OCI-LY7 (cell line): ENCODE results near the gene TMEM139.

Experiments used
- EZH2phosphoT487 ChIP-seq: fragments of 200-600 bp; sonication (generic); IDR thresholded peaks from 2 replicates; pipeline ENCODE4 v1.6.1; 2018; ENCODE audit warnings: low read depth, borderline replicate concordance, mild to moderate bottlenecking, mixed run types, antibody characterized with exemption, low read length, moderate library complexity, mixed read lengths
- TF ChIP-seq, protein P1 (sequence below): fragments of 200-600 bp; sonication (generic); conservative IDR thresholded peaks from 2 replicates; pipeline ENCODE4 v1.5.1; 2014; ENCODE audit warnings: mild to moderate bottlenecking, antibody characterized with exemption, low read length, moderate library complexity, mixed read lengths

DNA sequence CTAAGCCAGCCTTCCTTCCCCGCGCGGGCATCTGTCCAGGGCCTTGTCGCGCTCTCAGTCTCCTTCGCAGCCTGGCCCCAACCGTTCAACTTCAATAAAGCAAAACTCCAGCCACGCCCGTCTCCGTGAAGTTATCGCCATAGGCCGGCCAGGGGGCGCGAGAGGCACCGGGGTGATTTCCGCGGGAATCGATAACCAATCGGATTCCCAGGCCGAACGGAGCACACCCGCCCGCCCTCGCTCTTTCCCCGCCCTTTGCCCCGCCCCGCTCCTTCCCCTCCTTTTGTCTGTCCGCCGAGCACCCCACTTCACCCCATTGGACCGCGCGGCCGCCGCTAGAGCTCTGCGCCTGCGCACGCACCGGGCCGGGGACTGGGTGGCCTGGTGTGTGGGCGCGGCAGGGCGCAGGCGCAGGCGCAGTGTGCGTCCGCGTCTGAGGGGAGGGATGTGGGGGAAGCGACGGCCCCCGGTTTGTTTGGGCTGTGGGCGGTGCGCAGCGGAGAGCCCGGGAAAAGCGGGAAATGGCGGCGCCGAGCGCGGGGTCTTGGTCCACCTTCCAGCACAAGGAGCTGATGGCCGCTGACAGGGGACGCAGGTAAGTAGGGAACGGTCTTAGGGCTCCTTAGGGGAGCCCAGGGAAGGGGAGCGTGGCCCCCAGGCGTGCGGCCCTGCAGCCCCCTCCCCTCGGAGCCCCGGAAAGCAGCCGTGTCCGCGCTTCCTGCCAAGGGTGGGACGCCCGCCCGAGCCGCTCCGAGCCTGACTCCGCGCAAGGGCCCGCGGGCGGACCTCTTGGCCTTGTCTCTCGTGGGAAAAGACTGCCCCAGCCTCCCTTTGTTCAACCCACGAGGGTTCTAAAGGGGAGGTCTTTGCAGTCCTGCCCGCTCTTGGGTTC, 3.4 kb downstream of the TMEM139 start, which contains the start of gene CASP2:
- TF ChIP-seq, protein P1, sequence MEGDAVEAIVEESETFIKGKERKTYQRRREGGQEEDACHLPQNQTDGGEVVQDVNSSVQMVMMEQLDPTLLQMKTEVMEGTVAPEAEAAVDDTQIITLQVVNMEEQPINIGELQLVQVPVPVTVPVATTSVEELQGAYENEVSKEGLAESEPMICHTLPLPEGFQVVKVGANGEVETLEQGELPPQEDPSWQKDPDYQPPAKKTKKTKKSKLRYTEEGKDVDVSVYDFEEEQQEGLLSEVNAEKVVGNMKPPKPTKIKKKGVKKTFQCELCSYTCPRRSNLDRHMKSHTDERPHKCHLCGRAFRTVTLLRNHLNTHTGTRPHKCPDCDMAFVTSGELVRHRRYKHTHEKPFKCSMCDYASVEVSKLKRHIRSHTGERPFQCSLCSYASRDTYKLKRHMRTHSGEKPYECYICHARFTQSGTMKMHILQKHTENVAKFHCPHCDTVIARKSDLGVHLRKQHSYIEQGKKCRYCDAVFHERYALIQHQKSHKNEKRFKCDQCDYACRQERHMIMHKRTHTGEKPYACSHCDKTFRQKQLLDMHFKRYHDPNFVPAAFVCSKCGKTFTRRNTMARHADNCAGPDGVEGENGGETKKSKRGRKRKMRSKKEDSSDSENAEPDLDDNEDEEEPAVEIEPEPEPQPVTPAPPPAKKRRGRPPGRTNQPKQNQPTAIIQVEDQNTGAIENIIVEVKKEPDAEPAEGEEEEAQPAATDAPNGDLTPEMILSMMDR: 0 out of 2 replicates have a peak, but pooled peaks have one; percentile 34
- no peak for TF ChIP-seq EZH2phosphoT487
